HG02610 (cell line): ENCODE measurements around the gene C6orf136.

Experiments used
- ATAC-seq: cut with Tn5 transposase; IDR thresholded peaks from one replicate; pipeline ENCODE4 v1.9.1; 2021; ENCODE audit warnings: mild to moderate bottlenecking, moderate library complexity; ENCODE audit not compliant: unreplicated experiment

Gene C6orf136

GRCh38 chr6:30646450-30647241, at the start of gene C6orf136:
TSS of gene C6orf136 (plus strand) at chr6:30647133. CDS start at chr6:30647232, 99 bp downstream.
- ATAC-seq = peak; percentile 61

DNA sequence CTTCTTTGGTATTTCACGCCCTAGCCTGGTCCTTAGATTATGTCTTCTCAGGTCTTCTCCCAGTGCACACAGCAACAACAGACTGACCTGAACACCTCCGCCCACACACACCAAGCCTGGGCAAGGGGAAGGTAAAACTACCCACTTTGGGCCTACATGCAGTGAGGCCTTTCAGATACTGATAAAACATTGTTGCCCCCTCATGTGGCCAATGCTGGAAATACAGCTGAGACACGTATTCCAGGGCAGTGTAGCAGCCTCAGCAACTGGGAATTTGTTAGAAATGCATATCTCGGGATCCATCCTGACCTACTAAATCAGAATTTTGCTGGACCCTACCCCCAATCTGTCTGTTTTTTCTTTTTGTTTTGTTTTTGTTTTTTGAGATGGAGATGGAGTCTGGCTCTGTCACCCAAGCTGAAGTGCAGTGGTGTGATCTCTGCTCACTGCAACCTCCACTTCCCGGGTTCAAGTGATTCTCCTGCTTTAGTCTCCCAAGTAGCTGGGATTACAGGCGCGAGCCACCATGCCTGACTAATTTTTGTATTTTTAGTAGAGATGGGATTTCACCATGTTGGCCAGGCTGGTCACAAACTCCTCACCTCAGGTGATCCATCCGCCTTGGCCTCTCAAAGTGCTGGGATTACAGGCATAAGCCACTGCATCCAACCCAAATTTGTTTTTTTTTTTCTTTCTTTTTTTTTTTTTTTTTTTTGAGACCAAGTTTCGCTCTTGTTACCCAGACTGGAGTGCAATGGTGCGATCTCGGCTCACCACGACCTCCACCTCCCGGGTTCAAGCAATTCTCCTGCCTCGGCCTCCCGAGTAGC, 49.4 kb upstream of the C6orf136 start:
- ATAC-seq = peak; percentile 57

DNA sequence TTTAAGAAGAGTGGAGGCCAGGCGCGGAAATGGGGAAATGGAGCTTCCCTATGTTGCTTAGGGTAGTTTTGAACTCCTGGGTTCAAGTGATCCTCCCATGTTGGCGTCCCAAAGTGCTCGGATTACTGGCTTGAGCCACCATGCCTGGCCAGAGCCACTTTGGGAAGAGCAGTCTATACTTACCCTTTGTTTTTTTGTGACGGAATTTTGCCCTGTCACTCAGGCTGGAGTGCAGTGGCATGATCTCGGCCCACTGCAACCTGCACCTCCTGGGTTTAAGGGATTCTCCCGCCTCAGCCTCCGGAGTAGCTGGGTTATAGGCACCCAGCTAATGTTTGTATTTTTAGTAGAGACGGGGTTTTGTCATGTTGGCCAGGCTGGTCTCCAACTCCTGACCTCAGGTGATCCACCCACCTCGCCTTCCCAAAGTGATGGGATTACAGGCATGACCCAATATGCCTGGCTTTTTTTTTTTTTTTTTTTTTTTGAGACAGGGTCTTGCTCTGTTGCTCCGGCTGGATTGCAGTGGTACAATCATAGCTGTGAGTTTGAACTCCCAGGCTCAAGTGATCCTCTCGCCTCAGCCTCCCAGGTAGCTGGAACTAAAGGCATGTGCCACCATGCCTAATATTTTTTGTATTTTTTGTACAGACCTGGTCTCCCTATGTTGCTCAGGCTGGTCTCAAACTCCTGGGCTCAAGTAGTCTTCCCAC, 47.9 kb upstream of the C6orf136 start:
- ATAC-seq = no peak

DNA sequence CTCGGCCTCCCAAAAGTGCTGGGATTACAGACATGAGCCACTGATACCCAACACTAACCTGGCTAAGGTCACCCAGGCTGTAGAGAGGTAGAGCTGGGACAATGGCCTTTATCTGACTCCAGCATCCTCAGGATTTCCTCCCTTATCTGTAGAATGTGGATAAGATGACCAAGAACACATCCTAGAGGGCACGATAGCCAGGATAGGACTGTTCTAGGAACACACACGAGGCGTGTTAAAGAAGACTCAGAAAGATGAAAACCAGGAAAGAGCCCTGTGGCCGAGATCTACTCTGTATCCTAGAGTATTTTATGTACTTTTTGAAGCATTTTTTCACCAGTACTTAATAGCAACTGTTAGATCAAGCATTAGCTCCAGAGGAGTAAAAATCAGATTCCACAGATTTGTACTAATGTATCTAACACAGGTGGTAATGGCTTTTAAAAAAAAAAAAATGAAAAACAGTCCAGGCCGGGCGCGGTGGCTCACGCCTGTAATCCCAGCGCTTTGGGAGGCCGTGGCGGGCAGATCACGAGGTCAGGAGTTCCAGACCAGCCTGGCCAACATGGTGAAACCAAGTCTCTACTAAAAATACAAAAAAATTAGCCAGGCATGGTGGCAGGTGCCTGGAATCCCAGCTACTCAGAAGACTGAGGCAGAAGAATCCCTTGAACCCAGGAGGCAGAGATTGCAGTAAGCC, 47.2 kb upstream of the C6orf136 start:
- ATAC-seq = no peak

DNA sequence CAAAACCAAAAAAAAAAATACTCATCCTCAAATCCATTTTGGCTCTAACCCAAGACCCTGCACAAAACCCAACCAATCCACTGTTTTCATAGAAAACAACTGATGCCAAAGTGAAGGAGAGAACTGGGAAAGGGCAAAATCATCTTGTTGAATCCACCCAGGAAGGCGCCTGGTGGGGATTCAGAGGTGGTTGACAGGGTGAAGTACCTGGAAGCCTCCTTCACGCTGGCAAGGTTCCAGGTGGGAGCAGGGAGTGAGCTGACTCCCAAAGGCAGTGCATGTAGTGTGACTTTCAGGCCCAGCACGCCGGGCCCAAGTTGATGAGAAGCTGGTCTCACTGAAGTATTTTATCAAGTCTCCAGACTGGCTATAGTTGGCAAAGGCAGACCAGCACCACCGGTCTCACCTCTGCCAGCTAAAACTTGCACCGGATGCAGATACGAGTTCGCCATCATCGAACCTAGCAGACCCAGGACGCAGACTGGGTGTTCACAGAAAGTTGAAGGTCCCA, 46.4 kb upstream of the C6orf136 start:
- no peak for ATAC-seq

DNA sequence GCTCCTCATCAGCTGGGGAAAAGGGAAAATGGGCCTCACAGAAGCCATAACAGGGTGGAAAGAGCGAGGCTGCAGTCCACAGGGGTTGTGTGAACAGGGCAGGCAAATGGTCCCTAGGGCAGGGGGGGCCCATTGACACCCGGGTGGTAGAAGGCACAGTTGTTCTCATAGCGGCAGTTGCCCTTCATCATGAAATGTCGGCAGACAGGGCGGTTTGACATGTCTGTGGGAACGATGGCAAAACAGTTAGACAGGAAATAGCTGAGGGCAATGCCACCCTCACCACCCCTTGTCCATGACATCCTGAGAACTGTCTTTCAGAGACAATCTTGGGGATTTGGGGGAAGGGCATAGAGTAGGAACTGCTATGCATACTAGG, 45.5 kb upstream of the C6orf136 start:
- no peak for ATAC-seq

DNA sequence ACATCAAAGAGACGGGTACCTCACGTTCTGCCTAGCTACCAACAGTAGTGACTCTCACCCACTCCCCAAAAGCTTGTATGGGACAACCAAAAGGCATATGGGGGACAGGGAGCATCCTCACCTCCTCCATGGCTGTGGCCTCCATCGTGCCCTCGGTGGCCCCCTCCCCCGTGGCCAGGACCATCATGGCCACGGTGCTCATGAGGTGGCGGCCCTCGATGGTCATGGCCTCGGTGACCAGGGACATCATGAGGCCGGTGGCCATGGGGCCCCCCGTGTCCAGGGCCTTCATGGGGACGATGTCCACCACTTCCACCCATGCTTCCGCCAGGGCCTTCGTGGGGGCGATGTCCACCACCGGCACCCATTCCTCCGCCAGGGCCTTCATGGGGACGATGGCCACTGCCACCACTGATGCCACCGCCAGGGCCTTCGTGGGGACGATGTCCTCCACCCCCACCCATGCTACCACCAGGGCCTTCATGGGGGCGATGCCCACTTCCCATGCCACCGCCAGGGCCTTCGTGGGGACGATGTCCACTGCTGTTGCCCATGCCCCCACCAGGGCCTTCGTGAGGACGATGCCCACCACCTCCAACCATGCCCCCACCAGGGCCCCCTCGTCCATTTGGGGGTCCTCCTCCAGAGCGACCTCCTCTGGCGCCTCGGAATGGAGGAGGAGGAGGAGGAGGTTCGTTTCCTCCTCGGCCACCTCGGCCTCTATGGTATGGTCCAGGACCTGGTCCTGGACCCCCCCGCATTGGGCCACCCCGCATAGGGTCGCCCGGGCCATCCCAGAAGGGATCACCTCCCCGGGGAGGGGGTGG, 44.9 kb upstream of the C6orf136 start:
- no peak for ATAC-seq

DNA sequence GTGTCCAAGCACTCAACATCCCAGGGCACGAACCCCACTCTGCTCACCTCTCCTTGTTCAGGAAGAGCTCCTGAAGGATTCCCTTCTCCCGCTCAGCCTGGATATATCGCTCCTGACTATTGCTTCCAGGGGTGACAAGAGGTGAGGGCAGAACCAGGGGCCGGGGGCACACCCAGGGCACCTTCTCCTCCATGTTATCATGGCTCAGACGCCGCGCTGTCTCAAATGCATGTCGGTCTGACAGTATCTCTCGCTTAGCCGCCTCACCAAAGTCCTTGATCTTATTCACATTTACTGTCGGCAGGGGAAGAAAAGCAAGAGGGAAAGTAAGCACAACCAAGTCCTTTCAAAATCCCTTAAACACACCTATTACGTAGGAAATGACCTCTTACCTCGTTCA, 43.0 kb upstream of the C6orf136 start:
- ATAC-seq = no peak

GRCh38 chr6:30610065-30610464, 36.9 kb upstream of the C6orf136 start:
- ATAC-seq = no peak

- ATAC-seq = no peak
Measured at GRCh38 chr6:30611150-30611855, 35.6 kb upstream of the C6orf136 start.

GRCh38 chr6:30611856-30612194, 35.1 kb upstream of the C6orf136 start:
- ATAC-seq = no peak

- ATAC-seq = no peak
Measured at GRCh38 chr6:30612213-30612612, 34.7 kb upstream of the C6orf136 start.

GRCh38 chr6:30612687-30613248, 34.2 kb upstream of the C6orf136 start:
- no peak for ATAC-seq

DNA sequence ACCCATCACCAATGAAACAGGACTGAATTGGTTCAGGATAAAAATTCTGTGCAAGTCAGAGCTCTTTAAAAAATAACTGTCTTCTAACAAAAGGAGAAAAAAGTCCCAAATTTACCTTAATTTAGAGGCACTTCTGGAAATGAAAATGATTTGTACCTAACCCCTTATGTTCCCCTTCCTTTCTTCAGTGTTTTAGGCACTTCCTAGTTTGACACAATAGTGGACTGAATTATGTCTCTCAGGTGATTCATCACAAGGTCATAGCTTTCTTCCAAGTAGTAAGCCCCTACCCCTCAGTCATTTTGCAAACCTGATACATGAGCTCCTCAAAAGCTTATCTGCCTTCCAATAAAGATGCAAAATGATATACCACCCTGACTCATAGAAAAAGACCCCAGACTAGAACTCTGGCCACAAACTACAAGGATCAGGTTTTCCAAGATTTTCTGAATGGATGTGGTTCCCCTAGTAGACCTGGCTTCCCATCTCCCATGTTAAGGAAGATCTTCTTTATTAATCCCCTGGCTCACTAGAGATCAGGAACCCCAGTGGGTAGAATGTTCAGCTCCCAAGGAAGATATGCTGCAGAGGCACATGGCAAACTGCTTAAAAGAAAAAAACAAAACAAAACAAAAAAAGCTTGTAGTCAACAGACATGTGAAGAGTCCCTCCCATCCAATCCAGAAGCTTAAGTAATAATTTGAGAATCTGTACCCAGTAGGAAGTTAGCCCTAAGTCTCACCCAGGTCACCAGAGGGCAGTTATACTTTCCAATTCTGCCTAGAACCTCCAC, 33.5 kb upstream of the C6orf136 start:
- no peak for ATAC-seq

- no peak for ATAC-seq
Measured at GRCh38 chr6:30614044-30614842, 32.7 kb upstream of the C6orf136 start.

DNA sequence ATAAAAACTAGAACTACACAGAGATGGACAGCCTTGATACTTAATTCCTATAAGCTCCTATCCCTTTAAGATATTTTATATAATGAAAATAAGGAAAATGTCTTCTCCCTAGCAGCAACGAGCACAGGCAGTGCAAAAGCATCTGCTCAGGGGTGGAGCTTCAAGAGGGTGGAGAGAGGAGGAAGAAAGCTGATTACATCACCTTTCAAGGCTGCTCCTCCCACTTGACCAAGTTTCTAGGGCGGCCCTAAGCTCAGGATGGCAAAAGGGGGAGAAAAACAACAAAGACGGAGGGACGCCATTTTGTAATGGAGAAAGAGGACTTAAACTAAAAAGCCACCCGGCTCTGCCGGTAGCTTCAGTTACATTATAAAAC, 32.1 kb upstream of the C6orf136 start:
- ATAC-seq = peak; percentile 52

- ATAC-seq = no peak
Measured at GRCh38 chr6:30615219-30615957, 31.5 kb upstream of the C6orf136 start.
